ENCODE data around the gene AMOTL2. TPM values are rescaled to one million over a fixed set of nuclear protein-coding genes. Genes with fewer than 3 reads are reported as not detected.

AMOTL2 gene
- total and polyA plus RNA-seq, 8 donors: 23.8 to 106 (median 47.6) TPM

DNA sequence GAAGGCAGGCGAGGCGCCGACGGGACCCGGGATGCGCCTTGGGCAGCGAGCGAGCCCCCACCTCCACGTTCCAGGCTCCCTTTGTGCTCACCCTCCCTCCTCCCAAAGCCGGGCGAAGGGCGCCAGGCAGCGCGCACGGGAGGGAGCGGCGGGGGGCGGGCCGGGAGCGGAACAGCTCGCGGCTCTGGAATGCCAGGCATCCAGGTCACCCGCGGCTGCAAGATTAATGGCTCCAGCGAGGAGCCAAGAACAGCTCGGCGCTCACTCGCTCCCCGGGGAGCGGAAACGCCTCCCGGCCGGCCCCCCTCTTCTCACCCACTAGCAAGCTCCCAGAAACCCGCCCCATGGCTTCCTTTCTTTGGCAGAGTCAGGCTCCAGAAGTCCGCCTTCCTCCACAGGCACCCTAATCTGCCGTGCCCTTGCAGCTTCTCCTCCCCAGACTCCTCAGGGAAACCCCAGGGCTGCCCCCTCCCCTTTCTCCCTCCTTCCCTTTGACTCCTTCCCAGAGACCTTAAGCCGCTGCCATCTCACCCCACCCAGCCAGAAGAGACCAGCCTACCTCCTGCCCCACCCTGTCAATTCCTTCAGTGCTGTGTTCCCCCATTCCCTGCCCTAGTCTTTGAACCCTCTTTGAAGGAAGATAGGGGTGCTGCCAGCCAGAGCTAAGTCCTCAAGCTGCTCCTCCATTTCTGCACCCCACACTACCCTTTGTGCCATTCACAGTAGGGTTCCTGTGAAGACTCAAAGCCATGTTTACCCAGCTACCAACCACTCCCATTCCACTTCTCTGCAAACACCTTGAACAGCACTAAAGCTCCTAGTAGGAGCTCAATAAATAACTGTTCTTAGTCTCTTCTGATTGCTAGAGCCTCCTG, 9.9 kb downstream of the AMOTL2 start:
- Histone ChIP-seq H3K27ac (peak overlapping the region; percentile 72 to 76), H3K9me3 (no peaks in the 10 kb centered on the region), H3K4me3 (peak overlapping the region in 1 of 2 donors; percentile 13), H3K36me3 (peaks cover 4 to 87% of the 10 kb centered on the region in 2 donors), H3K4me1 (peaks cover 54 to 93% of the 10 kb centered on the region in 2 donors), H3K27me3 (peaks cover 0 to 18% of the 10 kb centered on the region in 2 donors)
- TF ChIP-seq, protein P1, sequence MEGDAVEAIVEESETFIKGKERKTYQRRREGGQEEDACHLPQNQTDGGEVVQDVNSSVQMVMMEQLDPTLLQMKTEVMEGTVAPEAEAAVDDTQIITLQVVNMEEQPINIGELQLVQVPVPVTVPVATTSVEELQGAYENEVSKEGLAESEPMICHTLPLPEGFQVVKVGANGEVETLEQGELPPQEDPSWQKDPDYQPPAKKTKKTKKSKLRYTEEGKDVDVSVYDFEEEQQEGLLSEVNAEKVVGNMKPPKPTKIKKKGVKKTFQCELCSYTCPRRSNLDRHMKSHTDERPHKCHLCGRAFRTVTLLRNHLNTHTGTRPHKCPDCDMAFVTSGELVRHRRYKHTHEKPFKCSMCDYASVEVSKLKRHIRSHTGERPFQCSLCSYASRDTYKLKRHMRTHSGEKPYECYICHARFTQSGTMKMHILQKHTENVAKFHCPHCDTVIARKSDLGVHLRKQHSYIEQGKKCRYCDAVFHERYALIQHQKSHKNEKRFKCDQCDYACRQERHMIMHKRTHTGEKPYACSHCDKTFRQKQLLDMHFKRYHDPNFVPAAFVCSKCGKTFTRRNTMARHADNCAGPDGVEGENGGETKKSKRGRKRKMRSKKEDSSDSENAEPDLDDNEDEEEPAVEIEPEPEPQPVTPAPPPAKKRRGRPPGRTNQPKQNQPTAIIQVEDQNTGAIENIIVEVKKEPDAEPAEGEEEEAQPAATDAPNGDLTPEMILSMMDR (IDR thresholded peaks at IDR 0.05): no peak
- peak; percentile 80 to 93 (median 91) for DNase-seq
- intact Hi-C loops (cut with DNase I): no loop called here
- peak; percentile 91 for ATAC-seq

DNA sequence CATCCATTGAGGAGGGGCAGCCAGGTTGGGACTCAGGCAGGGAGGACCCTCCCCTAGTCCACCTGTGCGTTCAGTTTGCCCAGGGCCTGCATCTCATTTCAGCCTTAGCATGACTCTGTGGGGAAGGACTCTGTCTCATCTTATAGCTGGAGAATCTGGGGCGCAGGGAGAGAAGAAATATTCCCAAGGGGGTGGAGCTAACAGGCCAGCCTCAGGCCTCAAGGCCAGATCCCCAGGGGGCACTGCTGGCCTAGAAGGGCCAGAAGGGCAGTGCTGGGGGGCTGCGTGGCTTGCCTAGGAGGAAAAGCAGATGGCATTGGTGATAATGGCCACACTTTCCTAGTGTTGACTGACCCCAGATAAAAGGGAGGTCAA, 10.9 kb downstream of the AMOTL2 start:
- H3K27me3 ChIP-seq: peaks cover 0 to 18% of the 10 kb centered on the region in 2 donors
- intact Hi-C loops (cut with DNase I): no loop called here
- H3K4me1 ChIP-seq: peaks cover 57 to 96% of the 10 kb centered on the region in 2 donors
- TF ChIP-seq, protein P1 (IDR thresholded peaks at IDR 0.05): no peak
- DNase-seq (no peak), ATAC-seq (no peak)
- H3K4me3 ChIP-seq: peak overlapping the region in 1 of 2 donors; percentile 13
- H3K36me3 ChIP-seq: peaks cover 4 to 88% of the 10 kb centered on the region in 2 donors
- H3K27ac ChIP-seq: peak overlapping the region; percentile 72 to 76
- H3K9me3 ChIP-seq: no peaks in the 10 kb centered on the region

DNA sequence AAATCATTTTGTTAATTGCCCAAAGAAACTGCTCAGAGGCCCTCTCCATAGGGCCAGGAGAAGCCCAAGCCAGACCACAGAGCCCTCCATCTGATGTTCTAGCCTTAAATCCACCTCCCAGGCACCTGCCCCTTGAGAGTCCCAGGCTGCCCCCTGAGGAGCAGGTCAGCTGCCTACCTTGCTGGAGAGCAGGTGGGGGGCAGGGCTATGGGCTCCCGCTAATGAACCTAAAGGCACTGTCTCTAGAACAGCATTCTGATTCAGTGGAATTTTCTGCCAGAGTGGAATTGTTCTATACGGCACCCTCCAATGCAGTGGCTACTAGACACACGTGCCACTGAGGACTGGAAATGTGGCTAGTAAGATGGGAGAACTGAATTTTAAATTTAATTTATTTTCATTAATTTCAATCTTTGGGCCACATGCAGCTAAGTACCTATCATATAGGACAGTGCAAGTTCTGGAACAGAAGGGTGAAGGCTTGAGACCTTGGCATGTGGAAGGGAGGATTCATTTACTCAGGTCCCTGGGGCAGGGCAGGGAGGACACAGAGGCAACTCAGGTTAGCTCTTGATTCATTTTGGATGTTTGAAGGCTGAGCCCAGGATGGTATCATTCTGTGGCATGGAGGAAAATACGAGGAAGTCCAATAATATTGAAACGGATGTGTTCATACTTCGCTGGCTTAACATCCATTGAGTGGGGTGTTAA, 11.4 kb downstream of the AMOTL2 start:
- H3K4me1 ChIP-seq: peaks cover 63 to 95% of the 10 kb centered on the region in 2 donors
- TF ChIP-seq, protein P1 (IDR thresholded peaks at IDR 0.05): no peak
- H3K27ac ChIP-seq: peak overlapping the region; percentile 72 to 76
- H3K36me3 ChIP-seq: peaks cover 4 to 87% of the 10 kb centered on the region in 2 donors
- H3K9me3 ChIP-seq: no peaks in the 10 kb centered on the region
- ATAC-seq (no peak), DNase-seq (no peak)
- peaks cover 0 to 18% of the 10 kb centered on the region in 2 donors for H3K27me3 ChIP-seq
- H3K4me3 ChIP-seq: no peak overlapping the region
- intact Hi-C loops (cut with DNase I): no loop called here

DNA sequence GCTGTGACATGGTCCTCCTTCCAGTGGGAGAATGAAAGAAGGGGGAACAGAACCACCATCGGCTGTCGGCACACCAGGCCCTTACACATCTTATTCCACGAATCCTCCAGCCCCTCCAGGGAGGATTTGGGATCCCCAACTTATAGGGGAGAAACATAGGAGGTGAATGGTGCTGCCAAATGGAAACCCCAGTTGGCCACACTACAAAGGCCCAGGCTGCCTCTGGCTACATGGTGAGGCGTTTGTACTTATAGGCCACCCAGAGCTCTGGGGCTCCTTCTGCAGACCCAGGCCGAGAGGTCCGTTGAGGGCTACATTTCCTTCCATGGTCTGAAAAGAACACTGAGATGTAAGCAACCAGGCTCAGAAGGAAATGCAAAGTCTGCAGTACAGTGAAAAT, 12.0 kb downstream of the AMOTL2 start:
- peaks cover 4 to 83% of the 10 kb centered on the region in 2 donors for H3K36me3 ChIP-seq
- ATAC-seq (no peak), DNase-seq (no peak)
- H3K9me3 ChIP-seq: no peaks in the 10 kb centered on the region
- H3K4me1 ChIP-seq: peaks cover 64 to 94% of the 10 kb centered on the region in 2 donors
- peaks cover 0 to 18% of the 10 kb centered on the region in 2 donors for H3K27me3 ChIP-seq
- peak overlapping the region in 1 of 2 donors; percentile 76 for H3K27ac ChIP-seq
- intact Hi-C loops (cut with DNase I): no loop called here
- H3K4me3 ChIP-seq: no peak overlapping the region
- TF ChIP-seq, protein P1 (IDR thresholded peaks at IDR 0.05): no peak

Measured in left lung (tissue), 10 donors.